ENCODE data around the gene RNF26. TPM values are rescaled to one million over a fixed set of nuclear protein-coding genes. Genes with fewer than 3 reads are reported as not detected.
A peak's percentile ranks its signal among the peaks of the same experiment; 100 is the strongest.

RNF26 gene
- total RNA-seq, 2 donors from 2014 or later: 15.3 to 19.0 TPM

DNA sequence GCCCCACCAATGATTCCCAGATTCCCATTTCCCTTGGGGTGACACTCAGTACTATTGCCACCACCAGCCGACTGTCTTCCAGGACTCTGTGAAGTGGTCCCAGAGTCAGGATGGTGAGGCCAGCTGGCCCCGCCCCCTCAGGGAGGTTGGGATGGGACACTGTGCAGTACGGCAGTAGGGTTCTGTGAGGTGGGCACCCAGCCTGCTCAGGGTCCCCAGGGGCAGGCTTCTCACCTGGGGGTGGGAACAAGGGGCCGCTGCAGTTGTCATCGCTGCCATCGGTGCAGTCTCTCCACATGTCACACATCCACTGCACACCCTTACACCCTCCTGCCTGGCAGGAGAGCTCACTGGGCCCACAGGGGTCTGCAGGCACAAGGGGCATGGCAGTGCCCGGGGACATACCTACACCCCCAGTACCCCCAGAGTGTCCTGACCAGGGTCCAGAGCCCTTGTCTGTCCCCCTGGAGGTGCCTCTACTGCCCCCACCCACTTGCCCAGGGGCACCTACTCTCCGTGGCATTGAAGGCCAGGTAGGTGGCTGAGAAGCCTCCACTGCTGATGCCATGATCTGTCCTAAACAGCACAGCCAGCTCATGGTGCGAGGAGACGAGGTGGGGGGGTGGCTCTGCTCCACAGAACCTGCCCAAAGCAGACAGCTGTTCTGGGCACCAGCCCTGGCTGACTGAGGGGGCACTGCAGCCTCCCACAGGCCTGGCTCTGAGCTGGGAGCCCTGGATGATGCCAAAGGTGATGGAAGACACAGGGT, 8.2 kb downstream of the RNF26 start:
- no peak overlapping the region for H3K4me3 Mint-ChIP-seq
- H3K9me3 ChIP-seq (ENCODE audit: control insufficient read depth, low read length, poor library complexity, severe bottlenecking): no peaks in the 10 kb centered on the region
- DNase-seq (no peak), ATAC-seq (no peak)
- H3K27ac Mint-ChIP-seq: no peak overlapping the region
- peaks cover 49% of the 10 kb centered on the region for H3K27me3 Mint-ChIP-seq
- peaks cover 13% of the 10 kb centered on the region for H3K4me1 Mint-ChIP-seq
- peaks cover 10% of the 10 kb centered on the region for H3K36me3 Mint-ChIP-seq (ENCODE audit: low read depth)

DNA sequence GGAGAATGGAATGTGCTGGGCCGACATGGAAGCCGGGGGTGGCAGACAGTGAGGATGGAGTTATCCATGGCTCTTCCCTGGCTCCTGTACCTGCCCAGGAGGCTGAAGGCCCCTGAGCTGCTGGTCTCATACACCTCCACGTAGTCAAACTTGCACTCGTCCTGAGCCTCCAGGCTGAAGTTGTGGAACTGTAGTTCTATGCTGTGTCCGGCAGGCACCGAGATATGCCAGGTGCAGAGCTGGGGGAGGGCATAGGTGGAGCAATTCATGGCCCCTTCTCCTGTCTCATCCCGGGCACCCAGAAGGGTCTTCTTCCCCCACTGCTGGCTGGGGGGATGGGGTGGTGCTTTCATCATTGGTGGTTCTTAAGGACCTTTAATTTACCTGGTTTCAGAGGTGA, 9.4 kb downstream of the RNF26 start:
- H3K9me3 ChIP-seq (ENCODE audit: control insufficient read depth, low read length, poor library complexity, severe bottlenecking): no peaks in the 10 kb centered on the region
- peaks cover 45% of the 10 kb centered on the region for H3K27me3 Mint-ChIP-seq
- no peak for ATAC-seq

DNA sequence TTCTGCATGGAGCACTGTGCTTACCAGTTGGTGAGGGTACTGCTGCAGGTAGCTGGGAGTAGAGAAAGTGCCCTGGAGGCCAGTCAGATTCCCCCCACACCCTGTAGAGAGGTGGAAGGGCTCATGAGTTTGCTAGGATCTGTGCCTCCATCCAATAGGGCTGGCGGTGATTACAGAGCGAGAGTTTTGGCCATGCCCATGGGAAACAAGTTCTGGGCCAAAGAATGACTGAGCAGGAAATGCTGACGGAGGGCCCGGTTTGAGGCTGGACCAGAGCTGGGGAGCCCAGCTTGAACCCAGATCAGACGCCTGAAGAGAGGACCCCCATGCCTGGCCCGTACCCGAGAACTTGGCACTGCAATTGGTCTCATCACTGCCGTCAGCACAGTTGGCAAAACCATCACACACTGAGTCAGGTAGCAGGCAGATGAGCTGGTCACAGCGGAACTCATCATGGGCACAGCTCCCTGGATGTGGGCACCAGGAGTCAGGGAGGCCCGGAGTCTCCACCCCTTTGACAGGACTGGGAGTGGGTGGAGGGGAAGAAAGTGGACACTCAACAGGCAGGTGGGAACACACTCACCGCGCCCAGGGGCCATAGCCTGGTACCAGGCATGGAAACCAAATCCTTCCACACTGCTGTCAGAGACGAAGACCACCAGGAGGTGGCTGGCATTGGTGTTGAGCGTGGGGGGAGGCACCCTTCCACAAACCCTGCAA, 10.1 kb downstream of the RNF26 start:
- no peak for DNase-seq
- peaks cover 38% of the 10 kb centered on the region for H3K27me3 Mint-ChIP-seq
- H3K9me3 ChIP-seq (ENCODE audit: control insufficient read depth, low read length, poor library complexity, severe bottlenecking): no peaks in the 10 kb centered on the region
- no peak overlapping the region for H3K4me3 Mint-ChIP-seq
- H3K36me3 Mint-ChIP-seq (ENCODE audit: low read depth): peaks cover 7% of the 10 kb centered on the region
- H3K27ac Mint-ChIP-seq: no peak overlapping the region
- peaks cover 8% of the 10 kb centered on the region for H3K4me1 Mint-ChIP-seq
- no peak for ATAC-seq

More for the DNA sequence above, 9.4 kb downstream of the RNF26 start:
- DNase-seq: no peak
- Mint-ChIP-seq H3K36me3 (ENCODE audit: low read depth) (peaks cover 10% of the 10 kb centered on the region), H3K4me1 (peaks cover 10% of the 10 kb centered on the region), H3K4me3 (no peak overlapping the region), H3K27ac (no peak overlapping the region)

DNA sequence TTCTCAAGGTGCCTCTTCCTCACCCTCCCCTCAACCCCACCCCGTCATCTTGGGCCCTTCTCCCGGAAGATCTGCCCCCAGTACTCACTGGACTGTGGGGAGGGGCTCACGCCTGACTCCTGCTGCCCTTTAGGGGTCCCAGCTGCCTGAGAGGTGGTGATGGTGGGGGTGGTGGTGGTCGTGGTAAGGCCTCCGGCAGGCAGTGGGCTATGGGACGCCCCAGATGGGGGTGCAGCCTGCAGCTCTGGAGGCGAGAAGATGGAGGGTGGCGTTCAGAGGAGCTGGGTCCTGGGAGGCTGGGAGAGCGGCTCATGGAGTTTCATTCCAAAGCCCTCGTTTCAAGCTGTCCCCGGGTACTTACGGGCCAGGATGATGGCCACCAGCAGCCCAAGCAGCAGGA, 11.4 kb downstream of the RNF26 start:
- ATAC-seq (no peak), DNase-seq (no peak)
- no peaks in the 10 kb centered on the region for H3K9me3 ChIP-seq (ENCODE audit: control insufficient read depth, low read length, poor library complexity, severe bottlenecking)
- peaks cover 10% of the 10 kb centered on the region for H3K4me1 Mint-ChIP-seq
- peaks cover 7% of the 10 kb centered on the region for H3K36me3 Mint-ChIP-seq (ENCODE audit: low read depth)
- no peak overlapping the region for H3K4me3 Mint-ChIP-seq
- peaks cover 38% of the 10 kb centered on the region for H3K27me3 Mint-ChIP-seq
- no peak overlapping the region for H3K27ac Mint-ChIP-seq

DNA sequence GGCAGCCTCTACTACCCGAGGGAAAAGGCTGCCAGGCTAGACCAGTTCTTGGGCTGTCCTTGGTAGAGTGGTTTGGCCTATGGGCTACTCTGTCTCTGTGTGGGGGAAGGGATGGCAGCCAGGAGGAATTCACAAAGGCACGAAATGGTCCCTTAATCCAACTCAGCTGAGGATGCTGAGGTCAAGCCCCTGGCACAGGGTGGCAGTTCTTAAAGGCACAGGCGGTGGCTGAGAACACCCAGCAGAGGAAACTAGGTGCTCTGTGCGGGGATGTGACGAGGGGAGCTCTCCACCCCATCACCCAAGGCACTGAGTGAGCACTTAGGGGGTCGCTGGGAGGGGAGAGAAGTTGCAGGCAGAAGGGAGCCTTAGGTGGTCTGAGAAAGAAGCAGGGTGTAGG, 12.3 kb downstream of the RNF26 start, which contains the start of gene MFRP:
Gene MFRP, minus strand, starts transcription at position 101 of the 400 bp plus-strand sequence. CDS start 192 bp downstream, outside the sequence.
- Mint-ChIP-seq H3K4me3 (no peak within 1 kb of the TSS), H3K36me3 (ENCODE audit: low read depth) (peaks cover 7% of the 10 kb centered on the region), H3K4me1 (peaks cover 7% of the 10 kb centered on the region), H3K27ac (no peak within 1 kb of the TSS), H3K27me3 (peaks cover 34% of the 10 kb centered on the region)
- H3K9me3 ChIP-seq (ENCODE audit: control insufficient read depth, low read length, poor library complexity, severe bottlenecking): no peaks in the 10 kb centered on the region
- ATAC-seq: no peak
- DNase-seq: no peak

DNA sequence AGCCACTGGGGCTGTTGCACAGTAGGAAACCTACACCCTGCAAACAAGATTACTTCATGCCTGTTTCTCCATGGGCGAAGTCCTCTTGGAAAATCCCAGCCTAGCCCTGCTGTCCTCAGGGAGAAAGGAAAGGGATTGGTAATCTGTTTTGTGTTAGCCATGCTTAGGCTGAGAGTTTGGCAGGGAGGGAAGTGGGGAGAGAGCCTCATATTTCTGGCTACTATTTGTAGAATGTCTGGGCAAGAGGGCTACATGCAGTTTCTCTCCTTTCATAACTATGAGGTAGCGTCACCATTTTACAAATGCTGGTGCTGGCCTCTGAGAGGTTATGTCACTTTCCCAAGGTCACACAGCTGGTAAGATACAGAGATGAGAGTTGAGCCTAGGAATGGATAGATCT, 12.9 kb downstream of the RNF26 start:
- Mint-ChIP-seq H3K27me3 (peaks cover 34% of the 10 kb centered on the region), H3K36me3 (ENCODE audit: low read depth) (peaks cover 7% of the 10 kb centered on the region), H3K27ac (no peak overlapping the region), H3K4me1 (peaks cover 5% of the 10 kb centered on the region), H3K4me3 (no peak overlapping the region)
- ATAC-seq (no peak), DNase-seq (no peak)
- H3K9me3 ChIP-seq (ENCODE audit: control insufficient read depth, low read length, poor library complexity, severe bottlenecking): no peaks in the 10 kb centered on the region

DNA sequence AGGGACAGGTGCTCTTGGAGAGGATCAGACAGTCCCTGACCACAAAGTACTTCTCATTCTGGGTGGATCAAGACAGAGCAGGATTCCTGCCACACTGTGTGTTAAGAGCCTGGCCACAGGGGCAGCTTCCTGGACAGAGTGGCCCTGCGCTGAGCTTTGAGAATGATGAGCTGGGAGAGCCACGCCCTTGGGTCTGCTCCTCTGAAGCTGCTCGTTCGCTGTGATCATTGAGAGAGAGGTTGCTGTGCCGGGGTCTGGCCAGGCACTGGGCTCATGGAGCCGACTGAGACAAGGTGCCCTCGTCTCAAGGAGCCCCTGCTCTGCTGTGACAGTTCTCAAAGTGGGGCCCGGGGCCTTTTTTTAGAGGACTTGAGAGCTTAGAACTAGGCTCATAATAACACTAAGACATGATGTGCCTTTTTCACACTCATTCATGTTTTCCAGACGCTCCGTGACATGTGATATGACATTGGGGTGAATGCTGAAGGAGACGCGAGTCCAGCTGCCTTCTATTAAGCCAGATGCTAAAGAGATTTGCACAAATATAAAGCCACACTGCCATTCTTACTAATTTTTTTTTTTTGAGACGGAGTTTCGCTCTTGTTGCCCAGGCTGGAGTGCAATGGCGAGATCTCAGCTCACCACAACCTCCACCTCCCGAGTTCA, 13.7 kb downstream of the RNF26 start:
- no peaks in the 10 kb centered on the region for H3K9me3 ChIP-seq (ENCODE audit: control insufficient read depth, low read length, poor library complexity, severe bottlenecking)
- no peak for DNase-seq
- H3K4me3 Mint-ChIP-seq: no peak overlapping the region
- H3K27ac Mint-ChIP-seq: no peak overlapping the region
- ATAC-seq: no peak
- H3K36me3 Mint-ChIP-seq (ENCODE audit: low read depth): peaks cover 7% of the 10 kb centered on the region
- peaks cover 5% of the 10 kb centered on the region for H3K4me1 Mint-ChIP-seq
- peaks cover 33% of the 10 kb centered on the region for H3K27me3 Mint-ChIP-seq

DNA sequence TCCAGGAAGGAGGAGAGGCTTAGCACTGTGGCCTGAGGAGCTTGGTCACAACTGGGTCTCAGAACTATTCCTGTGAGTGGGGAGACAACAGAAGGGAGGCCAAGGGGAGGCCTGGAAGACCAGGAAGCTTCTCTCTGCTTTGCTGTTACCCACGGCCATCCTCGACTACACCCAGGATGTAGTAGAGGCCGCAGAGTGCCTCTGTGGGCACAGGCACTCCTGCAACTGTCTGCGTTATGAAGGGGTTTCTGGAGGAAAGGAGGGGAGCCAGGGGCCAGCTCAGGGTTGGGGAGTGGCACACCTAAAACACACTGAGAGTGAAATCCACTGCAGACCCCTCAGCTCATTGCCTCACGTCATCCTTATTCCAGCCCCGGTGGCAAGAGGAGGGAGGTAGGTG, 16.0 kb downstream of the RNF26 start:
- no peak for ATAC-seq
- Mint-ChIP-seq H3K27ac (peak overlapping the region; percentile 32), H3K27me3 (peaks cover 28% of the 10 kb centered on the region), H3K4me3 (no peak overlapping the region), H3K36me3 (ENCODE audit: low read depth) (peaks cover 4% of the 10 kb centered on the region), H3K4me1 (peaks cover 5% of the 10 kb centered on the region)
- H3K9me3 ChIP-seq (ENCODE audit: control insufficient read depth, low read length, poor library complexity, severe bottlenecking): no peaks in the 10 kb centered on the region
- no peak for DNase-seq

DNA sequence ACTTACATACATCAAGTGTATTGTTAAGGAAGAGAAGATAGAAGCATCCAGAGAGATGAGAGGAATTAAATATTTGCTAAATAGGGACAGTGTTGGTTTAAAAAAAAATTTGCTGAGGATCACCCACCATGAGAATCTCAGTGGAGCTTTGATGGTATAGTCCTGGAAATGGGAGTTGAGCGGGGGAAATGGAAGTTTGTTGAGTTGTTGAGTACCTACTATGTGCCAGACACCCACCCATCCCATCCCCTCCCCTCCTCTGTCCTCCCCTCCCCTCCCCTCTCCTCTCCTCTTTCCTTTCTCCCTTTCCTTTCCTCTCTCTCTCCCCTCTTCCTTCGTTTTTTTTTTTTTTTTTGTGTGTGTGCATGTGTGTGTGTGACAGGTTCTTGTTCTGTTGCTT, 16.9 kb downstream of the RNF26 start:
- H3K4me1 Mint-ChIP-seq: peaks cover 9% of the 10 kb centered on the region
- no peak overlapping the region for H3K27ac Mint-ChIP-seq
- no peak overlapping the region for H3K4me3 Mint-ChIP-seq
- ATAC-seq (no peak), DNase-seq (no peak)
- no peaks in the 10 kb centered on the region for H3K9me3 ChIP-seq (ENCODE audit: control insufficient read depth, low read length, poor library complexity, severe bottlenecking)
- peaks cover 29% of the 10 kb centered on the region for H3K27me3 Mint-ChIP-seq
- peaks cover 4% of the 10 kb centered on the region for H3K36me3 Mint-ChIP-seq (ENCODE audit: low read depth)

DNA sequence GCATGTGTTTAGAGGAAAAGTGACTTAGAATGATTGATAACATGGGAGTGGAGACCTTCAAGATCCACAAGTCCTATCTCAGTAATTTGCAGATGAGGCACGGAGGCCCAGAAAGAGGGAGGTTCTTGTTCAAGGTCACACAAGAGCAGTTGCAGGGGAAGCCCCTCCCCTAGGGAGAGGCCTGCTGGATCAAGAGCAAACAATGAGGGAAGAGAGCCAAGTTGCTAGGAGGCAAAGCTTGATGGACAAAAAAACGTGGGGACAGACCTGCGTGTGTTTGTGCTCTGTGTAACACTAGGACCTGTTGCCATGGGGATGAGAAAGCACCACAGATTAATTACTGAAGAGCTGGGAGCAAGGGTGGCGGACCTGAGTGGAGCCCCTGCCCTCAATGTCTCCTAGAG, 18.5 kb downstream of the RNF26 start:
- DNase-seq (no peak), ATAC-seq (no peak)
- Mint-ChIP-seq H3K27me3 (peaks cover 23% of the 10 kb centered on the region), H3K36me3 (ENCODE audit: low read depth) (peaks cover 4% of the 10 kb centered on the region), H3K27ac (no peak overlapping the region), H3K4me1 (peaks cover 17% of the 10 kb centered on the region), H3K4me3 (no peak overlapping the region)
- H3K9me3 ChIP-seq (ENCODE audit: control insufficient read depth, low read length, poor library complexity, severe bottlenecking): no peaks in the 10 kb centered on the region

DNA sequence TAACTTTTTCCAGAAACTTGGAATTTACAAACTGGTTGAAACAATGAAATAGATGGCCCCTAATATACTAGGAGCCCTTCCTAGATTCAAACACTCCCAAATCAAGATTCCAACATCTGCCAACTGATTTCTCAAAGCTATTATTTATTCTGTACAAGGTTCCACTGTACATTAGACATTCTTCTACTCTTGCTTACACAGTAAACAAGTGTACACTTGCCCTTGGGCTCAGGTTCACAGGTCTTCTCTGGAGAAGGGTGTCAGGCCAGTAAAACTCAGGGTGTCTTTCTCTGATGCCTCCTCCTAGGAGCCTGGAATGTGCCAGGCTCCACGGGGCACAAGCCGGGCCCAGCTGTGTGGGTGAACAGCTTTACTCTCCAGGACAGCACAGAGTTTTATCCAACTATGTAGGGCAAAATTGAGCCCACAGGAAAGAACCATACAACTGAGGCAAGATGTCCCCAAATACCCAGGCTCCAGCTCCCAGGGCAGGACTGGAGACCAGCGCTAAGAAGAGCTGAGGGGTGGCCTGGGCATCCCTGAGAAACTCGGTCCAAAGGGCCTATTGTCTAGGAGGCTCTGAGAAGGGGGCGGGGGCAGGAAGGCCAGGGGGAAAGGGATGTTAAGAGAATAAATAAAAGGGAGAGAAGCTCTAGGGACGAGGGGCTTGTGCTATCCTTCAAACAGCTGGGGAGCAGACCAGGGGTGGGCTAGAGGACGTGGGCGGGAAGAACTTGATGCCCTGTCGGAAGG, 20.9 kb downstream of the RNF26 start:
- no peak overlapping the region for H3K27ac Mint-ChIP-seq
- no peak for ATAC-seq
- no peaks in the 10 kb centered on the region for H3K9me3 ChIP-seq (ENCODE audit: control insufficient read depth, low read length, poor library complexity, severe bottlenecking)
- H3K4me3 Mint-ChIP-seq: peak overlapping the region; percentile 65
- H3K4me1 Mint-ChIP-seq: peaks cover 17% of the 10 kb centered on the region
- peaks cover 30% of the 10 kb centered on the region for H3K27me3 Mint-ChIP-seq
- H3K36me3 Mint-ChIP-seq (ENCODE audit: low read depth): peaks cover 4% of the 10 kb centered on the region
- no peak for DNase-seq

DNA sequence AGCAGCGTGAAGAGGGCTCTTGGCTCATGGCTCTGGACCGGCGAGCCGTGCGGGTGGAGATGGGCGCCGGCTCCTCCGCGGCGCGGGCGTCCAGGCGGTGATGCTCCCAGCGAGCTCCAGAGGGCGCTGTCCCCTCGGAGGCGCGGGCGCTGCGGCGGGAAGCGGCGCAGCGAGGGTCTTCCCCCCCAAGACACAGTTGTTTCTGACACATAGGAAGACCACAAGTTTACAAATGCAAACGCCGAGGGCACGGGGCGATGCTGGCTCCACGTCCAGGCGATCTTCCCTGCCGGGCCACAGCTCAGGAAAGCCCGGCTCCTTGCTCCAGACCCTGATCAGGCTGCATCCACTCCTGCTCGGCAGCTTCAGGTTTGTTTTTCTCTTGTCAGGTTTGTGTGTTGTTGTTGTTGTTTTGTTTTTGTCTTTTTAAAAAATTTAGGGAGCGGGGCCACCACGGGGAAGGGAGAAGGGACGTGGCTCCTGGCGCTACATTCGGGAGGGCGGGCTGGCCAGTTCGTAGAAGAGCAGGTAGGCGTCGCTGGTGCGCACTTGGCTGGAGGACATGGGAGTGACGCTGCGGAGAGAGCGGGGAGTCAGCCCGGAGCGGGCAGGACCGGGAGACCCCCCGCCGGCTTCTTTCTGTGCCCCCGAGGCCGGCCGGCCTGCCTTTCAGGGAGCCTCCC, 22.2 kb downstream of the RNF26 start:
- Mint-ChIP-seq H3K4me1 (peaks cover 16% of the 10 kb centered on the region), H3K27ac (peak overlapping the region; percentile 81), H3K36me3 (ENCODE audit: low read depth) (peaks cover under 1% of the 10 kb centered on the region), H3K27me3 (peaks cover 30% of the 10 kb centered on the region), H3K4me3 (peak overlapping the region; percentile 92)
- DNase-seq: peak; percentile 57 to 61 (median 59)
- peak; percentile 93 for ATAC-seq
- H3K9me3 ChIP-seq (ENCODE audit: control insufficient read depth, low read length, poor library complexity, severe bottlenecking): no peaks in the 10 kb centered on the region

Data from T-helper 17 cell (primary cell).